GM12878 (cell line): ENCODE measurements around the gene OMG. TPM values are rescaled to one million over a fixed set of nuclear protein-coding genes. Genes with fewer than 3 reads are reported as not detected.
A peak's percentile ranks its signal among the peaks of the same experiment; 100 is the strongest.
"Not testable (repeated sequence)": the region's sequence is repeated elsewhere in the genome, so short reads cannot be mapped to it uniquely, and the experiment has no call there.

Experiments
- ATAC-seq: fragments of 200-7000 bp; cut with Tn5 transposase; 3 replicates; pipeline ENCODE4 v1.9.1; 2020; ENCODE audit warnings: mild to moderate bottlenecking, moderate library complexity
- Bru-seq: library from RNA; stranded (reverse); fragments of 400-500 nt; gene quantifications from one replicate; lab custom pipeline; 2021; lab: Mats Ljungman, UMichigan
- BruChase-seq, 2 experiments: library from RNA; stranded (reverse); fragments of 400-500 nt; gene quantifications; one replicate each; lab custom pipeline; 2021; lab: Mats Ljungman, UMichigan
- BruUV-seq: library from RNA; stranded (reverse); fragments of 400-500 nt; replicated peaks from 2 replicates; lab custom pipeline; 2021; lab: Mats Ljungman, UMichigan
- CTCF ChIA-PET: fragments of 300-600 bp; sonication (Branson Sonifier 250); formaldehyde crosslinking; extraction: SDS; loops from one replicate; lab custom pipeline; 2021; ENCODE audit warnings: inconsistent platforms; lab: Yijun Ruan, JAX
- POLR2A ChIA-PET: fragments of 350-600 bp; formaldehyde crosslinking; extraction: SDS; loops from one replicate; lab custom pipeline; 2021; ENCODE audit warnings: inconsistent platforms; lab: Charles Lee
- RAD21 ChIA-PET: fragments of 300-600 bp; sonication (Branson Sonifier 250); formaldehyde crosslinking; loops from one replicate; lab custom pipeline; 2023; ENCODE audit warnings: antibody characterized with exemption; ENCODE audit not compliant: unreplicated experiment; lab: Charles Lee
- SMC1A ChIA-PET: fragments of 300-600 bp; sonication (Branson Sonifier 250); formaldehyde crosslinking; loops from one replicate; lab custom pipeline; 2023; ENCODE audit not compliant: unreplicated experiment, uncharacterized antibody; lab: Charles Lee
- DNase-seq: peaks from one replicate; pipeline ENCODE4 v3.0.0-alpha.2; 2011; ENCODE audit warnings: low read depth, low spot score
- FAIRE-seq: peaks from 3 replicates; lab custom pipeline; 2011; peaks lifted over from hg19 to GRCh38; lab: Jason Lieb, UNC
- H2AFZ ChIP-seq: 2 replicates; pipeline ENCODE4 v1.6.0; 2011; ENCODE audit warnings: low read depth, low read length, control low read depth; ENCODE audit not compliant: control insufficient read depth
- H3K27ac ChIP-seq: 2 replicates; pipeline ENCODE4 v1.5.1; 2011; ENCODE audit warnings: control low read depth; ENCODE audit not compliant: control insufficient read depth, insufficient read depth
- H3K27me3 ChIP-seq, 2 experiments: replicated peaks in 1 of 2; 2 replicates each; pipeline versions ENCODE4 v1.6.0 to v1.6.1; 2011; ENCODE audit warnings: low read length in 1 of 2; ENCODE audit not compliant: control insufficient read depth in 2 of 2, insufficient read depth in 2 of 2
- H3K36me3 ChIP-seq, 2 experiments: 2 replicates each; pipeline ENCODE4 v1.5.1; 2011; ENCODE audit warnings: low read length in 1 of 2; ENCODE audit not compliant: control insufficient read depth in 2 of 2, insufficient read depth in 2 of 2
- H3K4me1 ChIP-seq: 2 replicates; pipeline ENCODE4 v1.6.1; 2011; ENCODE audit warnings: mild to moderate bottlenecking, low read length, moderate library complexity, mixed read lengths; ENCODE audit not compliant: control insufficient read depth, insufficient read depth
- H3K4me2 ChIP-seq: 2 replicates; pipeline ENCODE4 v1.6.0; 2011; ENCODE audit warnings: control low read depth; ENCODE audit not compliant: control insufficient read depth, insufficient read depth
- H3K4me3 ChIP-seq: fragments of 200-600 bp; sonication (generic); 2 replicates; pipeline ENCODE4 v1.5.1; 2016
- H3K79me2 ChIP-seq: 2 replicates; pipeline ENCODE4 v1.6.0; 2011; ENCODE audit warnings: low read length; ENCODE audit not compliant: control insufficient read depth, insufficient read depth
- H3K9ac ChIP-seq: 2 replicates; pipeline ENCODE4 v1.8.0; 2011; ENCODE audit warnings: low read length, control low read depth, mixed read lengths; ENCODE audit not compliant: control insufficient read depth, insufficient read depth
- H3K9me3 ChIP-seq: replicated peaks from 3 replicates; pipeline ENCODE4 v1.5.1; 2011; ENCODE audit warnings: mild to moderate bottlenecking, low read length; ENCODE audit not compliant: control insufficient read depth, insufficient read depth
- H4K20me1 ChIP-seq: 2 replicates; pipeline ENCODE4 v1.6.0; 2011; ENCODE audit not compliant: control insufficient read depth, insufficient read depth
- CREM ChIP-seq: IDR thresholded peaks from 2 replicates; pipeline ENCODE4 v1.6.1; 2014; ENCODE audit warnings: antibody characterized with exemption, low read depth
- ELK1 ChIP-seq: IDR thresholded peaks from 2 replicates; pipeline ENCODE4 v1.6.1; 2012; ENCODE audit warnings: low read depth, low read length, improper control_type of control experiment
- ESRRA ChIP-seq: IDR thresholded peaks from 2 replicates; pipeline ENCODE4 v1.6.1; 2012; ENCODE audit warnings: mild to moderate bottlenecking, low read length, improper control_type of control experiment
- IRF4 ChIP-seq: IDR thresholded peaks from 2 replicates; pipeline ENCODE4 v1.6.1; 2011; ENCODE audit warnings: low read depth, low read length
- KDM1A ChIP-seq: fragments of 200-600 bp; sonication (generic); IDR thresholded peaks from 2 replicates; pipeline ENCODE4 v1.6.1; 2016; ENCODE audit warnings: borderline replicate concordance
- MTA3 ChIP-seq: IDR thresholded peaks from 2 replicates; pipeline ENCODE4 v1.6.1; 2012; ENCODE audit warnings: low read length, inconsistent platforms, borderline replicate concordance
- NKRF ChIP-seq: fragments of 450-650 bp; conservative IDR thresholded peaks from 2 replicates; pipeline ENCODE4 v1.6.1; 2017; ENCODE audit warnings: mild to moderate bottlenecking, moderate library complexity
- NR2C2 ChIP-seq: IDR thresholded peaks from 2 replicates; pipeline ENCODE4 v1.6.1; 2011; ENCODE audit warnings: borderline replicate concordance, low read depth; ENCODE audit not compliant: control insufficient read depth, insufficient read length
- NR2F1 ChIP-seq: fragments of 450-650 bp; conservative IDR thresholded peaks from 2 replicates; pipeline ENCODE4 v1.6.1; 2017; ENCODE audit warnings: mild to moderate bottlenecking
- SMC3 ChIP-seq: IDR thresholded peaks from 2 replicates; pipeline ENCODE4 v1.6.1; 2011; ENCODE audit warnings: low read length, improper control_type of control experiment, borderline replicate concordance
- STAT3 ChIP-seq: IDR thresholded peaks from 2 replicates; pipeline ENCODE4 v1.6.1; 2011; ENCODE audit warnings: low read depth, low read length, improper control_type of control experiment
- TCF7 ChIP-seq: IDR thresholded peaks from 2 replicates; pipeline ENCODE4 v1.6.1; 2014; ENCODE audit warnings: antibody characterized with exemption, borderline replicate concordance
- ZNF24 ChIP-seq: fragments of 450-650 bp; IDR thresholded peaks from 2 replicates; pipeline ENCODE4 v1.6.1; 2017; ENCODE audit warnings: antibody characterized with exemption, mild to moderate bottlenecking
- WGBS: methylation state at CpG from one replicate; pipeline ENCODE4 v1.1.6; 2016; ENCODE audit warnings: low lambda C conversion rate; ENCODE audit not compliant: insufficient replicate concordance, insufficient coverage; ENCODE audit errors: missing lambda C conversion rate; 5-methylcytosine and 5-hydroxymethylcytosine counted together
- in situ Hi-C: fragments of 300-500 bp; cut with MboI; formaldehyde crosslinking; loops from 9 replicates; pipeline ENCODE4 v1.14.3; 2018; ENCODE audit warnings: mixed read lengths
- intact Hi-C: fragments of 100-400 bp; cut with micrococcal nuclease; formaldehyde crosslinking; loops from one replicate; pipeline ENCODE4 v1.14.2; 2022; ENCODE audit not compliant: unreplicated experiment
- long read RNA-seq, 2 experiments: library from polyadenylated mRNA; unstranded; transcript quantifications; one replicate each; pipeline ENCODE4 v2.0.0, GENCODE V29; 2019 to 2020
- polyA minus RNA-seq, 3 experiments: library from RNA; depleted of rRNA, polyadenylated mRNA; stranded (reverse); fragments of >200 nt; gene quantifications; 2 replicates each; pipeline ENCODE4 v1.2.3, GENCODE V29; 2011
- polyA plus RNA-seq, 11 experiments: library from polyadenylated mRNA; depleted of rRNA in 4 of 11; unstranded in 6 of 11; stranded (reverse) in 5 of 11; fragments of >200 nt; fragmentation: Nextera tagmentation in 4 of 11; fragmentation: Illumina TruSeq in 1 of 11; extraction: Ambion mirVana in 4 of 11; extraction: Trizol in 1 of 11; gene quantifications; 1 replicate in 1 of 11; 2 replicates in 10 of 11; pipeline versions ENCODE4 v1.2.1 to v1.2.3, GENCODE V29; 2011 to 2016; ENCODE audit warnings: inconsistent platforms in 2 of 11, missing spikeins in 2 of 11, low read depth in 1 of 11
- total RNA-seq, 4 experiments: library from RNA; depleted of rRNA in 3 of 4; stranded (reverse); fragments of >200 nt in 3 of 4; fragmentation: Illumina TruSeq in 1 of 4; extraction: Trizol in 1 of 4; gene quantifications; 2 replicates each; pipeline versions ENCODE4 v1.2.1 to v1.2.3, GENCODE V29; 2013 to 2021

Gene OMG
- total RNA-seq (2013; cell fraction: nucleolus; rRNA removed): 0.51 and 0.54 TPM in 2 replicates
- total RNA-seq (2014; rRNA removed): 0.23 and 0.27 TPM in 2 replicates
- total RNA-seq (2014; rRNA removed; fragmentation: Illumina TruSeq; extraction: Trizol): 0.09 TPM in 2 replicates
- 0.18 TPM in 1 of 2 replicates, not detected in the other for total RNA-seq (2021)
- 0.54 TPM for polyA plus RNA-seq (2011; ENCODE audit: low read depth)
- 0.30 and 0.40 TPM in 2 replicates for polyA plus RNA-seq (2011; rRNA removed)
- 0.09 and 0.13 TPM in 2 replicates for polyA plus RNA-seq (2011; cell fraction: cytosol; rRNA removed)
- polyA plus RNA-seq (2011; cell fraction: nucleus; rRNA removed): 0.58 and 0.72 TPM in 2 replicates
- polyA plus RNA-seq (2012): 0.83 and 0.86 TPM in 2 replicates
- 0.17 and 0.37 TPM in 2 replicates for polyA plus RNA-seq (2014; fragmentation: Illumina TruSeq; extraction: Trizol)
- under 1 TPM; 0.20 to 0.53 TPM for polyA plus RNA-seq (2014; fragmentation: Nextera tagmentation; extraction: Ambion mirVana)
- polyA plus RNA-seq (2014; rRNA removed): 0.14 and 0.37 TPM in 2 replicates
- polyA plus RNA-seq (2016; fragmentation: Nextera tagmentation; extraction: Ambion mirVana): under 1 TPM; 0.55 to 0.96 TPM
- 0.15 and 0.22 TPM in 2 replicates for polyA minus RNA-seq (2011; rRNA and poly(A)+ RNA removed)
- polyA minus RNA-seq (2011; cell fraction: cytosol; rRNA and poly(A)+ RNA removed): not detected in 2 replicates
- polyA minus RNA-seq (2011; cell fraction: nucleus; rRNA and poly(A)+ RNA removed): 0.36 and 0.48 TPM in 2 replicates
- Bru-seq, nascent RNA: percentile 24 among the genes with signal in this experiment
- BruChase-seq, experiment 1, labeled RNA remaining after a 6-hour chase: percentile 48 among the genes with signal in this experiment
- percentile 51 among the genes with signal in this experiment for BruChase-seq, experiment 2, labeled RNA remaining after a 2-hour chase
- long read RNA-seq, experiment 1: 0 reads
- long read RNA-seq, experiment 2: 0 reads

GRCh38 chr17:31297090-31297489 lies at the start of gene OMG:
Gene OMG (minus strand): TSS chr17:31297239. CDS start chr17:31296331, 908 bp downstream.
- no peaks in the 10 kb centered on the region; a peak in 2 of 4 replicates for H3K36me3 ChIP-seq
- ChIA-PET RAD21 (no interaction called here), POLR2A (no interaction called here), SMC1A (no interaction called here), CTCF (no interaction called here)
- H3K4me2 ChIP-seq: no peak within 1 kb of the TSS
- H3K9me3 ChIP-seq: no peaks in the 10 kb centered on the region
- ATAC-seq (no peak), FAIRE-seq (no peak), DNase-seq (no peak)
- intact Hi-C loops: no loop called here
- no peak within 1 kb of the TSS for H3K9ac ChIP-seq
- TF ChIP-seq SMC3 (no peak), TCF7 (no peak), ZNF24 (no peak), ESRRA (no peak), ELK1 (no peak), CREM (no peak), KDM1A (no peak), MTA3 (no peak), NKRF (no peak), NR2C2 (no peak), IRF4 (no peak), NR2F1 (no peak), STAT3 (no peak)
- 97% methylated on average over 7 of the region's 7 CpGs for WGBS
- in situ Hi-C loops: no loop called here
- no peak within 1 kb of the TSS for H3K4me3 ChIP-seq
- no peaks in the 10 kb centered on the region for H3K4me1 ChIP-seq
- no peaks in the 10 kb centered on the region for H3K27me3 ChIP-seq
- no TSS peak for BruUV-seq
- H4K20me1 ChIP-seq: no peaks in the 10 kb centered on the region
- H2AFZ ChIP-seq: no peak within 1 kb of the TSS
- H3K79me2 ChIP-seq: no peaks in the 10 kb centered on the region
- no peak within 1 kb of the TSS for H3K27ac ChIP-seq

- H3K9me3 ChIP-seq, H3K27ac ChIP-seq, H3K79me2 ChIP-seq, intact Hi-C loops, POLR2A ChIA-PET, ATAC-seq, in situ Hi-C loops, H3K4me1 ChIP-seq, H4K20me1 ChIP-seq, DNase-seq, H3K4me3 ChIP-seq, H3K9ac ChIP-seq, BruUV-seq, CTCF ChIA-PET, H3K4me2 ChIP-seq, H3K27me3 ChIP-seq, H2AFZ ChIP-seq, SMC1A ChIA-PET, FAIRE-seq, RAD21 ChIA-PET, H3K36me3 ChIP-seq: not testable (repeated sequence)
- 98% methylated on average over 13 of the region's 34 CpGs for WGBS
Measured at GRCh38 chr17:31345191-31345747, 48.2 kb upstream of the OMG start.
